ENCODE results near the gene ARHGDIG.
"Not testable (repeated sequence)": the region's sequence is repeated elsewhere in the genome, so short reads cannot be mapped to it uniquely, and the experiment has no call there.

ARHGDIG gene

DNA sequence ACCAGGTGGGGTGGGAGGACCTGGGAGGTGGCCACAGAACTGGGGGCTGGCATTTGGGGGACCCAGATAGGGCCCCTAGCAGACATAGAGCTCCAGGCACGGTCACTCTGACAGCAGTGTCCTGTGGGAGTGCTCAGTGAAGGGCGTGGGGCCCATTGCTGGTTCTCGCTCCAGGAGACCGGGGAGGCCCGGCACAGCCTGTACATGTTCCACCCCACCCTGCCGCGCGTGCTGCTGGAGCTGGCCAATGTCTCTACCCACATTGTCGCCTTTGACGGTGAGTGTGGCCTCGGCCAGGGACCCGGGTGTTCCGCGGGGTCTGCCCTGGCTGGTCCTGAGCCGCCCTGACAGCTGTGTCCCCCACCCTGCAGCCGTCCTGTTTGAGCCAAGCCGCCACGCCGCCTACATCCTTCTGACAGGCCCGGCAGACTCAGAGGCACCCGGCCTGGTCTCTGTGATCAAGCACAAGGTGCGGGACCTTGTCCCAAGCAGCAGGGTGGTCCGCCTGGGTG is 15.9 kb upstream of the ARHGDIG start:
- no peak for DNase-seq

DNA sequence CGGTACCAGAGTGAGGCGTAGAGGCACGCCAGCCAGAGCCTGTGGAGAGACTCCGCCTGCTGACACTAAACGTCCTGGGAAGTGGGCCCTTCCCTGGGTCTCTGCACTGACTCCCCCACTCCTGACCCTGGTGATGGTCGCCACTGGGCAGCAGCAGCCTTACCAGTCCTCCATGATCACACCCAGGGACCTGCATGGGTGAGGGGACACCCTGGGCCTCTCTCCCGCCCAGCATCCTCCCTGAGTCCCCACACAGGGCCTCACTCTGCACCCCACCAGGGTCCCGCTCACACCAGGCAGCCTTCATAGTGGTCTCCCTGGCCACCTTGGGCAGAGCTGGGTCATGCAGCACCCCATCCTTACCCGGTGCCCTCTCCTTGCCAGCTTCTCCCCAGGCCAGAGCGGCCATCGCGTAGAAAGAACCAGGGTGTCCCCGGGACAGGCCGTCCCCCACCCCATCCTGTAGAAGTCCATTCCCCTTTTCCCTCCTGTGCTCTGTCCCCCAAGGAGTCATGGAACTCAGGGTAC is 15.3 kb upstream of the ARHGDIG start:
- no peak for DNase-seq

DNA sequence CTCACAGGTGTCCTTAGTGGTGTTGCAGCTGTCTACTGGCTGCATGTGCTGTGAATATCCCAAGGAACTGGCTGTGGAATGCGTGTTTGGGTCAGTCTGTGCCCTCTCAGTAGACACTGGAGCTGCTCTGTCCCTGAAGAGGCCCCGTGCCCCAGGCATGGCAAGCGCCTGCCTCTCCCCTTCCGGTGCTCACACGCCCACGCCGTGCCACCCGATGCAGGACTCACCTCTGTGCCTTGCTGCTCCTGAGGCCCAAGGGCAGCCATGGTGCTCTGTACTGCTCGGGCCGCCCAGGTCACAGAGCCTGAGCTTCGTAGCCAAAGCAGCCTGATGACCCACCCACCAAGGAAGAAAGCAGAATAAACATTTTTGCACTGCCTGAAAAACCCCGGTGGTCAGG is 14.7 kb upstream of the ARHGDIG start:
- no peak for DNase-seq

DNA sequence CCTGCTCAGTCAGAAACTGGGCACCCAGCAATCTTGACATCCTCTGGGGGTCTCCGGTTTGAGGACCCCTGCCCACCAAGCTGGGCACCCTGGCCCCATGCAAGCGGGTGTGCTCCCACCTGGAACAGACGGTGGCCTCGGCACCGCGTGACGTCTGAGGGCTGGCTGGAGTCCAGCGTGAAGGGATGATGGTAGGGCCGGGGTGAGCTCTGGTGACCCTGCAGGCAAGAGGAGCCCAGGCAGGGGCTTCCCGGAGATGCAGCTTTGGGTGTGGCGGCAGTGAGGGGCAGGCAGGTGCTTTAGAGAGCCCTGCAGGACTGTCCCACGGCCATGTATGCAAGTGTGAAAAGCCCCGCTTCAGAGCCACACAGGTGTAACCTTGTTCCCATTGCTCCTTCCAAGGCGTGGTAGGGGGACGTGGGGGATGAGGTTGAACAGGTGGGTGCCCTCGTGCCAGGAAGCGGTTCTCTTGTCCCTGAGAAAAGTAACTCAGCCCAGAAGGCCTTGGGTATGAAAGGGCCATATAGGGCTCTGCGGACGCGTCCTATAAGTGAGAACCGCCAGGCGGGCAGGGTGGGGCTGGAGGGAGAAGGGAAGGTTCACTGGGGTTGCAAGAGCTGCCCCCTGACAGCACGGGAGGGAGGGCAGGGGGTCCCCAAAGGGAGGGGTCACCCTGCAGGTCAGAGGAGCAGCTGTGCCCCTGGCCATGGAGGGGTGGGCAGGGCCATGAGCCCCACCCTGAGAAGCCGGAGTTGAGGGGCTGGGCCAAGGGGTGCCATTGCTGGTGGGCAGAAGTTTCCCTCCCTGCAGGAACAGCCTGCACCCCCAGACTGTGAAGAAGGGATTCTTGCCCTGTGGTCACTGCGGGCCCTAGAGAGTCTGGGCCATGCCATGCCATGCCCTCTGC is 13.9 kb upstream of the ARHGDIG start:
- no peak for DNase-seq

DNA sequence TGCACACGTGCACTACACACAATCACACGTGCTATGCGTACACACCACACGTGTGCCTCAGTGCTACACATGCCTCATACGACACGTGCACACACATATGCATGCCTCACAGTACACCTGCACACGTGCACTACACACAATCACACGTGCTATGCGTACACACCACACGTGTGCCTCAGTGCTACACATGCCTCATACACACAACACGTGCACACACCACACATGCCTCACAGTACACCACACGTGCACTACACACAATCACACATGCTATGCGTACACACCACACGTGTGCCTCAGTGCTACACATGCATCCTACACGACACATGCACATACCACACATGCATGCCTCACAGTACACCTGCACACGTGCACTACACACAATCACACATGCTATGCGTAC is 12.8 kb upstream of the ARHGDIG start:
- DNase-seq, result not testable (repeated sequence)

DNA sequence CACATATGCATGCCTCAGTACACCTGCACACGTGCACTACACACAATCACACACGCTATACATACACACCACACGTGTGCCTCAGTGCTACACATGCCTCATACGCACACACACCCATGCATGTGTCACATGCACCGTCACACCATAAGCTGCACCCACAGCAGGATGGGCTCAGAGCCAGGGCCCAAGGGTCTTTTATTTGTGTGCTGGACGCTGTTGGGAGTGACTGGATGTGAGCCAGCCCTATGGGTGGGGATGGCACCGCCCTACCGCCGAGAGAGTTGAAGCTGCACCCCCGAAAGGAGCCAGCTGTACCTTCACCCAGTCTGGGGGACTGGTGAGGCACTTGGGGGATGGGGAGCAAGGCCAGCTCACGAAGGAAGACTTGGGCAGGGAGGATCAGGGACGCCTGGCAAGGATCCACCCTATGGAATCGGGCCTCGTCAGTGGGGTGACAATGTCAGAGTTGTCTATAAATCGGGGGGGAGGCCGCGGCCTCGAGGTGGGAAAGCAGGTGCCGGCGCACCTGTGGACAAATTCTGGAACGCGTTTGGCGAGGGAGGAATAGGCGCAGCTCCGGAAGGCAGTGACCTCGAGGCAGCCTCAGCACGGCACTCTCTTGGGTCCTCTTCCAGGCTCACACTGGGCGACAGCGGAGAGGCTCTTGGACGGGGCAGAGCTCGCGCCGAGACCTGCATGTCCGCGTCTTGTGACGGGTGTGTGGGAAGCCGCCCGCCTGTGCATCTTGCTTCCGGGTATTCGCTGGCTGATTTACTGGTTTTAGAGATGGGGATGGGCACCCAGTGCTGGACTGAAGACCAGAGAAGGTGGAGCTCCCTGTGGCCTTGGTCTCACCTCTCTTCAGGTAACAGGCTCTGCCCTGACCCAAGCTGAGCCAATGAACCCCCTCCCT is 12.0 kb upstream of the ARHGDIG start:
- no peak for DNase-seq

DNA sequence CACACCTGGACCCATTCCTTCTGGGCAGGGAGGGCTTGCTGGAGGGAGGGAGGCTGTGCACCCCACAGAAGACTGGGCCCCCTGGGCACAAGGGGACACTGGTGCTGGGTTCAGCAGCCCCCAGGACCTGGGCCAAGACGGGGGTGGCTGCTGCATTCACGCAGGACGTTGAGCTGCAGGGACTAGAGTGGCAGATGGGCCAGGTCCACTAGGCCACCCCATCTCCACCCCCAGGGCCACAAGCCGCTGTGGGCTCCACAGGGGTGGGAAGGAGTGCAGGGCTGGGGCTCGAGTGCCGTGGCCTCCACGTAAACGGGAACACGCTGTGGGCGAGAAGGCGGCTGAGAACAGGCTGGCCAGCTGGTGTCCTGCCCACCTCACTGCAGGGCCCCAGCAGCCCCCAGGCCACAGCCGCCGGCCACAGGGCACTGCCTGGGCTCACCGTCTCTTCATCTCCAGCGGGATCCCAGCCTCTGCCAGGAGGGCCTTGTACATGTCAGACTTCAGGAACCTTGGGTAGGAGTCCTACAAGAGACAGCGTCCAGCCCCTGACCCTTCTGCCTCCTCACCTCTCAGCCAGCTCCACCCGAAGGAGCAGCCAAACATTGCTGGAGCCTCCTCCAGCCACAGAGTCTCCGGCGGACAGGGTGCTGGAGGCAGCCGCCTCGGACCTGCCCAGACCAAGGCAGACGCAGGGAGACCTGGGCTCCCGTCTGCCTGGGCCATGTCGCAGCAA is 11.2 kb upstream of the ARHGDIG start:
- DNase-seq, result no peak

DNA sequence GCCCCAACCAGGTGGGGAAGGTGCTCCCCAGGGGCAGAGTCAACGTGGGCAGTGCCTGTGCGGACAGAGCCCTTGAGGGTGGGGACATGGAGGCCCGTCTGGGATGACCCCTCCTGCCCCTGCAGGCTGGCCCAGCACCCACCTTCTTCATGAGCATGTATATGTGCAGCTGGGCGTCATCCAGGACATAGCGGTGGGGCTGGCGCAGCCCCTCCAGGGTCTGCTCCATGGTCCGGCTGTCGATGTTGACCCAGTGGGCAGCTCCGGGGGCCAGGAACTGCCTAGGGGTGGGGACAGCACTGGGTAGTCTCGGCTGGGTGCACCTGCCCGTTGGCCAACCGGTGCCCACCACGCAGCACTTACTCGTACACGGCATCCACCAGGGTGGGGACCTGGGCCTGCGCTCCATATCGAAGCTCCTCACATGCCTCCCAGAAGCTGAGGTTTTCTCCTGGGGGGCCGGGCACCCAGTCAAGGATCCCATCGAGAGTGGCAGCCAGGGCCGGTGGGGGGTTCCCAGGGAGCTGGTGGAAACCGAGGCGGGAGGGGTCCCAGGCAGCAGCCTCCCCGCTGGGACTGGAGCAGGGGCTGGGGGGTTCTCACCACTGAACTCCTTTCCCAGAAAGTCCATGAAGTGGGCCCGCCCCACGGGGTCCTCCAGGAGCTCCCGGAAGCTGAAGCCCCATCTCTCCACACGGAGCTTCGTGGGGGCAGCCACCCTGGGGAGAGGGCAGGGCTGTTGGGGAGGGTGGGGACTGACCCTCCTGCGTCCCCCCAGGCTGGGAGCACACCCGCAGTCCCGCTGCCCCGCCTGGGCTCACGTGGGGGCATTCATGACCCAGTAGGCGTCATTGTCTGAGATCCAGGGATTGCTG is 9.8 kb upstream of the ARHGDIG start:
- no peak for DNase-seq

DNA sequence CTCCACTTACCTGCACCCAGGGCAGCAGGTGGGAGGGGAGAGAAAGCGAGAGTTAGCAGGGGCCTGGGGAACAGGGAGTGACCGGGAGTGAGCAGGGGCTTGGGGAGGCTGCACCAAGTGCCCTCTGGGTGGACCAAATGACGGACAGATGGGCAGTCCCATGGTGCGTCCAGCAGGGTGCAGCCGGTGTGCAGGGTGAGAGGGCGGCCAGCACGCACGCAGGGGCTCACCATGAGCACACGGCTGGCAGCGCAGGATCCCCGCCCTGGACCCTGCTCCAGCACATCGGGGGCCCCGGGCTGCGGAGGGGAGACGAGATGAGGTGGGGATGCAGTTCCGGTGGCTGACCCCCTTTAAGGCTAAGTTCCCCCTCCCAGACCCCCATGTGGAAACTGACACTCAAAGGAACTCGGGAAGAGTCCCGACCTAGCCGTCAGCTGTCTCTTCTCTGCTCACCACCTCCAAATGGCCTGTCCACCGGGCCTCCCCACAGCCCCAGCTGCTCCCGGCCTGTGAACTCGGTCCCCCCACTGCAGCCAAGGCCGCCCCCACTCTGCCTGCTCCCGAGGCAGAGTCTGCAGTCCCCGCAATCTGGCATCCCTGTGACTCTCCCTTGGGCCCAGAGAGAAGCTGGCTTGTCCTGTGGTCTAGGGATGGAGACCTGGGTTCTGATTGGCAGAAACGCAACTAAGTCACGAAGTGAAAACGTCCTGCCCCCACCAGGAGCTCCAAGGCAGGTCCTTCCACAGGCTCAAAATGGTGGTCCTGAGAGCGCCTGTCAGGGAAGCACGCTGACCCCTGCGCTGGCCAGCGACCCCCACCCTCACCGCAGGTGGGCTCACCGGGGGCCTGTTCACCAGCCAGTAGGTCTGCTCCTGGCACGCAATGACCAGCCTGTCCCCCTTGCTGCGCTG is 7.5 kb upstream of the ARHGDIG start:
- DNase-seq, result no peak

DNA sequence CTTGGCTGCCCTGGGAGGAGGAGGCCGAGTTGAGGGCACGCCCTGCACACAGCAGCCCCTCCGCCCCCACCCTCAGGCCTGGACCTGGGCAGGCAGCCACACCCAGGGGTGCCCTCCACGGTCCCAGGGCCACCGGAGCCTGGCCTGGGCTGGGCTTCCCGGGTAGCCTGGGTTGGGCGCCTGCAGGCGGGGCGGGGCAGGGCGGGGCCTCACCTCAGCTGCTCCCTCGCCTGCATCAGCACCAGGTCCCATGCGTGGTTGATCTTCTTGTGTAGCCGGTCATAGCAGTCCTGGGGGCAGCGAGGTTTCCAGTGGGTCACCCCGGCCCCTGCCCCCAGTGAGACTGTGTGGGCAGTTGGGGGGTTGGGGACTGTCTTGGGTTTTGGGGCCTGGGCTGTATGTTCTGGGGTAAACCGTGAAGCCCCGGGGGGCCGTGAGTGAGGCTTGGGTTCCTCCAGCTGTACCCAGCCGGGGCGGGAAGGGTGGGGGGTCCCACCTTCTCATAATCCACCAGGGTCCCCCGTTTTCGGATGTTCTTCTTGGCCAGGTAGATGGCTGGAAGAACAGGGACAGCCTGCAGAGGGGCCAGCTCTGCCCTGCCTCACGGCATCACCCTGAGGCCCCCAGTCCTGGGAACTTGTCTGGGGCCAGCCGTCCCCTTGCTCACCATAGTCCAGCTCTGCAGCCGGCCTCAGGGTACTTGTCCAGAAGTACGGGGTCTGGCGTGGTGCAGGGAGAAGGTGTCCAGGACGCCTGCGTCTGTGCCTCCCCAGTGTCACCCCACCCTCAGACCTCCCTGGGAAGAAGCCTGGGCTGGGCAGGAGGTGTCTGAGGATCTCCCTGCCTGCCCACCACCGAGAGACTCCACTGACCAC is 6.6 kb upstream of the ARHGDIG start:
- no peak for DNase-seq

DNA sequence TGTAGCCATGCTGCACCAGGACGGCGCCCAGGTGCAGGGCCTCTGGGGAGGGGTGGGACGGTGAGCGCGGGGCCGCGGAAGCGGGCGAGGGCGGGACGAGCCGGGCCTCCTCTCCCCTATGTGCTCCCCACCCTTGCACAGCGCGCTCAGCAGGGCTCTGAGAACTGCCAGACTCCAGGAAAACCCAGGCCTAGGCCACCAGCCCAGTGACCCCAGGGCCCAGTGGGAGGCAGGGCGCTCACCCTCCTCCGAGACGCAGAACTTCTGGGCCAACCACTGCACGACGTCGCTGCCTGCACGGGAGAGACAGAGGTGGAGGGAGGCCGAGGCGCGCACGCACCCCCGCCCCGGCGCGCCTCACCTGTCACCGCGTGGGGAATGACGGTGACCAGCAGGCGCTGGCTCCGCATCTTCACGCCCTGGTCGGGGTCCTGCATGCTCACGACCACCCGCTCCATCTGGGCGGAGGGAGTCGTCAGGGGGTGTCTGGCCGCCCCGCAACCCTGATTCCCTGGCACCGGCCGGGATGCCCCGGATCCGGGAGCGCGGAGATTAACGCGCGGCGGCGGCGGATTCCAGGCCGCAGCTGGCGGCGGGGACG is 5.2 kb upstream of the ARHGDIG start:
- DNase-seq, result no peak

DNA sequence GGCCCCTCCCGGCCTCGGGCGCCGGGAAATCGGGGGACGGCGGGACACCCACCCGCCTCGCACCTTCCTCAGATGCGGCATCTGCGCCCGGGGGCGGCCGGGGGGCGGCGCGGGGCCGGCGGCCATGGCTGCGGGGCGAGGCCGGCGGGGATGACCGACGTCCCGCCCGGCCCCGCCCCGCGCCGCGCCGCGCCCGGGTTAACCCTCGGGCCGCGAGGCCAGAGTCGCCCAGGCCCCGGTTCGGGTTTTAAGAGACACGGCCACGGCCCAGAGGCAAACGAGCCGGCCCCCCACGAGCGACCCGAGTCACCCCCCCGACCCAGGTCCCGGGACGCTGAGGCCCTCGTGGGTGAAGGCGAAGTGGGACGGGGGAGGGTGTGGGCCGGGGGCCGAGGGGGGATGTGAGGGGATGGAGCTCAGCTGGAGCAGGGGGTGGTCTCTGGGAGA is 4.6 kb upstream of the ARHGDIG start, which contains the start of gene RGS11:
Gene RGS11, minus strand, starts transcription at position 159 of the 447 bp plus-strand sequence. Its CDS starts 33 bp downstream, at position 126.
- no peak for DNase-seq

DNA sequence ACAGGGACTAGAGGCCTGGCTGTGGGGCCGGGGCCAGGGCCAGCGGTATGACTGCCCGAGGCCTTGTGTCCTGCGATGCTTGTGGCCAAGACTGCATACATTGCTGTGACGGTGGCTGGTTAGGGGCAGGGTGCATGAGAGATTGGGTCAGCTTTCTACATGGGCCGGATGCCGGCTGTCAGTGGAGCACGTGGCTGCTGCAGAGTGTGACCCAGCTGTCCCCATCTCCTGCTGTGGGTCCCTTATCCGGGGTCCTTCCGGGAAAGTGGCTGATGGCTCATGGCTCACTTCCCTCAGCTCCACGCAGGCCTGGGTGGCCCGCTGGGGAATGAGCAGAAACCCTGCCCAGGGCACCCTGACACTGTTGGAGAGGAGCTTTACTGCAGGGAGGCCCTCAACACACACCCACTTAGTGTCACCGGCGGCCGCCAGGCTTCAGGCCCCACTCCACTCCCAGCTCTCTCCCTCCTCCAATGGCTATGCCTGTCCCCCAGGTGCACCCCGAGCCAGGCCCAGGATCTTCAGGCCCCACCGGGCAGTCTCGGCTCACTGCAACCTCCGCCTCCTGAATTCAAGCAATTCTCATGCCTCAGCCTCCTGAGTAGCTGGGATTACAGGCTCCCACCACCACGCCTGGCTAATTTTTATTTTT is 3.8 kb upstream of the ARHGDIG start:
- DNase-seq, result no peak

DNA sequence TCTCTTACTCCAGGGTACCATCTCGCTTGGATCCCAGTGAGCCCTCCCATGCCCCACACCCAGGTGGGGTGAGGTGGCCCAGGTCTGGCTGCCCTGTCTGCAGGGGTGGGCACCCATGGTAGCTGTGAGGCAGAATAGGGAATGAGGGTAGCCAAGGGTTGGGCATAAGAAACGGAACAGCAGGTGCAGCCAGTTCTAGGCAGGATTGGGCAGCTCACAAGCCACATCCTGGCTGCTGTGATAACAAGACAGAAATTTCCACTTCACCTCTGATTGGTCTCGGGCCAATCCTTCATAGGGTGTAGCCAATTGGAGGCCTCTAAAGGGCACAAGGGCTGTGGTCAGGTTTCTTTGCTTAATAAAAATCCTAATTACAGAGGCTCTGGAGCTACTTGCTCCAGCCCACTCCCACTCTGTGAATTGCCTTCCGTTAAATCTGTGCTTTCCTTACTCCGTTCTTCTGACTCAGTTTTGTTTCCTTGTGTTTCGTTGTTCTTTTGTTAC is 1.5 kb upstream of the ARHGDIG start:
- no peak for DNase-seq

DNA sequence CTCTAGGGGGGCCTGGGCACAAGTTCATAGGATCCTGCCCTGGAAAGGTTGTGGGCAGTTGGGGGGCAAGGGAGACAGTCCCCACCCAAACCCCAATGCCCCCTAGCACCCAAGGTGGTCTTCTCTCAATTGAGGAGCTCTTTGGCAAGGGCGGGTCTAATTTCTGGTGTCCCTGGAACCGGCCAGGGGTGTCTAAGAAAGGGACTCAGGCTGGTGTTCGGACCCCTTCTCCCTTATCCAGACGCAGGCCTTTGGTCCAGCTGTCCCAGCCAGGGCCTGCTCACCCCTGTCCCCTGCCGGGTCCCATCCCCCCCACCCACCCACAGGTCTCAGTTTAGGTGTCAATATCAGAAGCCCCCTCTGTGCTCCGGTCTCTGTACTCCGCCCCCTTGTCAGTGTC is 860 bp upstream of the ARHGDIG start:
- no peak for DNase-seq

DNA sequence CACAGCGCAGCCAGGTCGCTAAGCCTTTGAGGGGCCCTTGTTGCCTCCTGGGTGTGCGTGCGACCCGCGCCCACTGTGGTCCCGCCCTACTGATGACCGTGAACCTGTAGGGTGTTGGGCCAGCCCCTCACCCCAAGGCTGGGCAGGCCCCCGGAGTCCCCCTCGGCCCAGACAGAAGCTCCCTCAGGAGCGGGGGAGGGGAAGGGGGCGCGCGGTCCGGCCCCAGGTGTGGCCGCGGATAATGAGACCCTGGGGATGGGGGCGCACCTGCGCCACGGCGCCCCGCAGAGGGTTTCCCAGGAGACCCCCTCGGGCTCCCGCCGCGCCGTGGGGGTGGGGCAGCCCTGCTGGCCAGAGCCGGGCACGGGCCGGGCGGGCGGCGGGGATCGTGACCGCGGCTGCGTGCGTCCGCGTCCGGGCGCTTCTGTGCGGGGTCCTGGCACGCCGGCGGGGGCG is 358 bp upstream of the ARHGDIG start:
- DNase-seq, result no peak

DNA sequence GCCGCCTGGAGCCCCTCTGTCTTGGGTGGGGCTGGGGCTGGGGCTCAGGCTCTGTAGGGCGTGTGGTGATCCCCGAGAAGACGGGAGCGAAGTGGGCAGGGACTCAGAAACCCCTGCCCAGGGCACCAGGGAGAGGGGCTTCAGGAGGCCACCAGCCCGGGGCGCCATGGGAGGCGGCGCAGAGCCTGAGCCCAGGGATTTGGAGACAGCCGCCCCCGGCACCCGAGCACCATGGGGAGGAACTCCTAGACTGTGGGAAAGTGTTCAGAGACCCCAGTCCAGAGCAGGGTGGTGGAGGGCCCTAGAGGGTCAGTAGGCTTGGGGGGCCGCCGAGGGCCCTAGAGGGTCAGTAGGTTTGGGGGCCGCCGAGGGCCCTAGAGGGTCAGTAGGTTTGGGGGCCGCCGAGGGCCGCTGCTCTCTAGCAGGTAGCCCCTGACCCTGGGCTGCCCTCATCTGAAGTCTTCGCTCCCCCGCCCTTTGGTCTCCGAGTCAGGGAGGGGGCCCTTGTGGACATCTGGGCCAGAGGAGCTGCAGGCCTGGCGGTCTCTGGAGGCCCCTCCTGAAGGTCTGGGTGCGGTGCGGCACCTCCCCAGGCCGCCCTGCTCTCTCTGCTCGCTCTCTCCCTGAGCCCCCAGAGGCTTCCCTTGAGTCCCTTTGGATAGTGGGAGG is 734 bp downstream of the ARHGDIG start:
- no peak for DNase-seq
